Muscle of leg (tissue), 11 donors: Measurements from ENCODE around the gene COX18. TPM values are rescaled to one million over a fixed set of nuclear protein-coding genes. Genes with fewer than 3 reads are reported as not detected.

Experiments
- DNase-seq: peaks from one replicate; pipeline ENCODE4 v3.0.0; 2013
- H3K27ac ChIP-seq: one replicate; pipeline ENCODE4 v1.5.1; 2013; ENCODE audit warnings: mild to moderate bottlenecking, low read length, control low read depth
- H3K27me3 ChIP-seq: one replicate; pipeline ENCODE4 v1.6.1; 2013; ENCODE audit warnings: low read length; ENCODE audit not compliant: control insufficient read depth, insufficient read depth
- H3K36me3 ChIP-seq: one replicate; pipeline ENCODE4 v1.6.1; 2013; ENCODE audit warnings: low read length; ENCODE audit not compliant: control insufficient read depth, insufficient read depth
- H3K4me1 ChIP-seq: one replicate; pipeline ENCODE4 v1.6.1; 2013; ENCODE audit warnings: low read length; ENCODE audit not compliant: control insufficient read depth, insufficient read depth
- H3K4me3 ChIP-seq: one replicate; pipeline ENCODE4 v1.5.1; 2013; ENCODE audit warnings: low read length, control low read depth
- H3K9me3 ChIP-seq: replicated peaks from 2 replicates; pipeline ENCODE4 v1.6.1; 2013; ENCODE audit warnings: low read depth, low read length; ENCODE audit not compliant: control insufficient read depth
- WGBS: methylation state at CpG from one replicate; pipeline ENCODE4 v1.1.5; 2013; ENCODE audit warnings: missing lambda C conversion rate; ENCODE audit not compliant: insufficient coverage; 5-methylcytosine and 5-hydroxymethylcytosine counted together
- polyA plus RNA-seq, 8 donors: library from polyadenylated mRNA; unstranded; fragments of 120-200 nt; gene quantifications; one replicate each; pipeline versions ENCODE4 v1.2.1 to v1.2.3, GENCODE V29; 2013; ENCODE audit warnings: inconsistent platforms in 1 of 8, low replicate concordance in 1 of 8; ENCODE audit not compliant: insufficient read length in 8 of 8, insufficient read depth in 1 of 8
- total RNA-seq: library from RNA; stranded (reverse); fragments of 120-200 nt; gene quantifications from one replicate; pipeline ENCODE4 v1.2.4, GENCODE V29; 2013

Gene COX18
- total and polyA plus RNA-seq, 9 donors: 9.8 to 14.5 (median 12.2) TPM

- H3K27ac ChIP-seq: no peak overlapping the region
- no peaks in the 10 kb centered on the region for H3K4me1 ChIP-seq
- H3K36me3 ChIP-seq: peaks cover 26% of the 10 kb centered on the region
- no peaks in the 10 kb centered on the region for H3K9me3 ChIP-seq
- H3K4me3 ChIP-seq: no peak overlapping the region
- no peak for DNase-seq
- 100% methylated on average over 1 of the region's 2 CpGs for WGBS
- H3K27me3 ChIP-seq: no peaks in the 10 kb centered on the region
Measured at GRCh38 chr4:73055241-73055897, 14.1 kb downstream of the COX18 start.

- Histone ChIP-seq H3K27me3 (no peaks in the 10 kb centered on the region), H3K4me1 (no peaks in the 10 kb centered on the region), H3K9me3 (no peaks in the 10 kb centered on the region), H3K4me3 (no peak overlapping the region), H3K36me3 (peaks cover 20% of the 10 kb centered on the region), H3K27ac (no peak overlapping the region)
- no peak for DNase-seq
- 80% methylated on average over 1 of the region's 2 CpGs for WGBS
Measured at GRCh38 chr4:73053974-73054480, 15.5 kb downstream of the COX18 start.

- no peaks in the 10 kb centered on the region for H3K4me1 ChIP-seq
- H3K9me3 ChIP-seq: no peaks in the 10 kb centered on the region
- peaks cover 13% of the 10 kb centered on the region for H3K36me3 ChIP-seq
- no peak overlapping the region for H3K27ac ChIP-seq
- H3K27me3 ChIP-seq: no peaks in the 10 kb centered on the region
- no peak for DNase-seq
- H3K4me3 ChIP-seq: no peak overlapping the region
- 70% methylated on average over 2 of the region's 5 CpGs for WGBS
Measured at GRCh38 chr4:73053076-73053475, 16.4 kb downstream of the COX18 start.

GRCh38 chr4:73051625-73052024 lies 17.9 kb downstream of the COX18 start:
- no peak overlapping the region for H3K4me3 ChIP-seq
- no peak overlapping the region for H3K27ac ChIP-seq
- peaks cover 6% of the 10 kb centered on the region for H3K36me3 ChIP-seq
- H3K4me1 ChIP-seq: no peaks in the 10 kb centered on the region
- no CpG with 5 or more reads among the region's 1 CpG for WGBS
- no peak for DNase-seq
- no peaks in the 10 kb centered on the region for H3K27me3 ChIP-seq
- H3K9me3 ChIP-seq: no peaks in the 10 kb centered on the region

GRCh38 chr4:73045879-73046278 lies 23.6 kb downstream of the COX18 start:
- DNase-seq: no peak
- no peaks in the 10 kb centered on the region for H3K4me1 ChIP-seq
- H3K27me3 ChIP-seq: no peaks in the 10 kb centered on the region
- H3K36me3 ChIP-seq: no peaks in the 10 kb centered on the region
- WGBS: 87% methylated on average over 6 of the region's 7 CpGs
- no peak overlapping the region for H3K4me3 ChIP-seq
- H3K27ac ChIP-seq: no peak overlapping the region
- H3K9me3 ChIP-seq: no peaks in the 10 kb centered on the region

- no peak overlapping the region for H3K27ac ChIP-seq
- no peaks in the 10 kb centered on the region for H3K36me3 ChIP-seq
- no peaks in the 10 kb centered on the region for H3K4me1 ChIP-seq
- H3K27me3 ChIP-seq: no peaks in the 10 kb centered on the region
- H3K4me3 ChIP-seq: no peak overlapping the region
- WGBS: 99% methylated on average over 4 of the region's 4 CpGs
- DNase-seq: no peak
- peaks cover 15% of the 10 kb centered on the region for H3K9me3 ChIP-seq
Measured at GRCh38 chr4:73037057-73037456, 32.5 kb downstream of the COX18 start.

- Histone ChIP-seq H3K27ac (no peak overlapping the region), H3K9me3 (peaks cover 15% of the 10 kb centered on the region), H3K4me1 (no peaks in the 10 kb centered on the region), H3K27me3 (no peaks in the 10 kb centered on the region), H3K36me3 (no peaks in the 10 kb centered on the region), H3K4me3 (no peak overlapping the region)
- no CpG with 5 or more reads among the region's 1 CpG for WGBS
- DNase-seq: no peak
Measured at GRCh38 chr4:73036123-73036522, 33.4 kb downstream of the COX18 start.

- no peaks in the 10 kb centered on the region for H3K4me1 ChIP-seq
- no peak overlapping the region for H3K4me3 ChIP-seq
- H3K27me3 ChIP-seq: no peaks in the 10 kb centered on the region
- H3K9me3 ChIP-seq: peaks cover 13% of the 10 kb centered on the region
- WGBS: 100% methylated on average over 1 of the region's 2 CpGs
- no peaks in the 10 kb centered on the region for H3K36me3 ChIP-seq
- no peak overlapping the region for H3K27ac ChIP-seq
- DNase-seq: no peak
Measured at GRCh38 chr4:73034896-73035295, 34.6 kb downstream of the COX18 start.

- Histone ChIP-seq H3K36me3 (no peaks in the 10 kb centered on the region), H3K27ac (no peak overlapping the region), H3K27me3 (no peaks in the 10 kb centered on the region), H3K4me3 (no peak overlapping the region), H3K4me1 (no peaks in the 10 kb centered on the region), H3K9me3 (no peaks in the 10 kb centered on the region)
- 63% methylated on average over 3 of the region's 5 CpGs for WGBS
- DNase-seq: no peak
Measured at GRCh38 chr4:73028621-73029020, 40.9 kb downstream of the COX18 start.

GRCh38 chr4:73021634-73022033 lies 47.9 kb downstream of the COX18 start:
- DNase-seq: peak; percentile 59
- H3K4me3 ChIP-seq: no peak overlapping the region

More at GRCh38 chr4:73021634-73022033, 47.9 kb downstream of the COX18 start:
- Histone ChIP-seq H3K9me3 (no peaks in the 10 kb centered on the region), H3K27ac (no peak overlapping the region), H3K27me3 (no peaks in the 10 kb centered on the region), H3K4me1 (no peaks in the 10 kb centered on the region), H3K36me3 (no peaks in the 10 kb centered on the region)
- no CpG with 5 or more reads among the region's 1 CpG for WGBS
